B cell (primary cell): ENCODE results near the gene COQ10A. TPM values are rescaled to one million over a fixed set of nuclear protein-coding genes. Genes with fewer than 3 reads are reported as not detected.
A peak's percentile ranks its signal among the peaks of the same experiment; 100 is the strongest.

ENCODE experiments used
- ATAC-seq: fragments of 200-7000 bp; cut with Tn5 transposase; one replicate; pipeline ENCODE4 v1.10.0; 2021; ENCODE audit warnings: low read depth, mild to moderate bottlenecking, moderate number of reproducible peaks, moderate library complexity
- CTCF ChIA-PET: fragments of 350-600 bp; sonication (Branson Sonifier 250); formaldehyde crosslinking; loops from one replicate; lab custom pipeline; 2021; ENCODE audit warnings: antibody characterized with exemption, inconsistent platforms; lab: Charles Lee
- POLR2A ChIA-PET: fragments of 350-600 bp; sonication (Branson Sonifier 250); formaldehyde crosslinking; loops from one replicate; lab custom pipeline; 2021; ENCODE audit warnings: antibody characterized with exemption; lab: Charles Lee
- DNase-seq: peaks from one replicate; pipeline ENCODE4 v3.0.0; 2013
- H2AFZ ChIP-seq: 2 replicates; pipeline ENCODE4 v1.6.1; 2012; ENCODE audit warnings: mild to moderate bottlenecking, low read depth, low read length; ENCODE audit not compliant: insufficient read depth, poor library complexity, severe bottlenecking
- H3K27ac ChIP-seq, 2 donors: 1 replicate in 1 of 2; 2 replicates in 1 of 2; pipeline ENCODE4 v1.5.1; 2012 to 2013; ENCODE audit warnings: low read length in 2 of 2, mild to moderate bottlenecking in 2 of 2, moderate library complexity in 1 of 2
- H3K27me3 ChIP-seq, 4 experiments: fragments of 200-600 bp in 1 of 4; sonication (generic) in 1 of 4; replicated peaks in 1 of 4; 1 replicate in 2 of 4; 2 replicates in 2 of 4; pipeline versions ENCODE4 v1.6.1 to v1.7.0; 2013 to 2016; ENCODE audit warnings: low read length in 3 of 4, mild to moderate bottlenecking in 2 of 4, mixed read lengths in 1 of 4, moderate library complexity in 1 of 4; ENCODE audit not compliant: insufficient read depth in 4 of 4, control insufficient read depth in 3 of 4; ENCODE audit errors: control extremely low read depth in 1 of 4
- H3K36me3 ChIP-seq, 2 experiments: replicated peaks in 1 of 2; 1 replicate in 1 of 2; 2 replicates in 1 of 2; pipeline versions ENCODE4 v1.6.1 to v1.7.1; 2013; ENCODE audit warnings: low read length in 1 of 2; ENCODE audit not compliant: insufficient read depth in 2 of 2, control insufficient read depth in 1 of 2; ENCODE audit errors: control extremely low read depth in 1 of 2, extremely low read depth in 1 of 2
- H3K4me1 ChIP-seq, 2 donors: fragments of 200-600 bp in 1 of 2; sonication (generic) in 1 of 2; 1 replicate in 1 of 2; 2 replicates in 1 of 2; pipeline versions ENCODE4 v1.5.1 to v1.6.1; 2013 to 2017; ENCODE audit warnings: low read length in 2 of 2; ENCODE audit not compliant: control insufficient read depth in 2 of 2, insufficient read depth in 2 of 2
- H3K4me2 ChIP-seq: replicated peaks from 2 replicates; pipeline ENCODE3; 2012; ENCODE audit warnings: mild to moderate bottlenecking, low read depth, low read length; ENCODE audit not compliant: poor library complexity, severe bottlenecking
- H3K4me3 ChIP-seq, 5 experiments: fragments of 200-600 bp in 1 of 5; sonication (generic) in 1 of 5; 1 replicate in 3 of 5; 2 replicates in 2 of 5; pipeline versions ENCODE4 v1.5.1 to v1.7.0; 2011 to 2016; ENCODE audit warnings: low read length in 4 of 5, mild to moderate bottlenecking in 4 of 5, low read depth in 2 of 5, control low read depth in 1 of 5, moderate library complexity in 1 of 5; ENCODE audit not compliant: insufficient read depth in 1 of 5; ENCODE audit errors: control extremely low read depth in 1 of 5, extremely low read depth in 1 of 5
- H3K79me2 ChIP-seq: fragments of 200-600 bp; sonication (generic); one replicate; pipeline ENCODE4 v1.6.0; 2016; ENCODE audit warnings: low read length; ENCODE audit not compliant: control insufficient read depth, insufficient read depth
- H3K9ac ChIP-seq: fragments of 200-600 bp; sonication (generic); 2 replicates; pipeline ENCODE4 v1.6.1; 2017; ENCODE audit warnings: mild to moderate bottlenecking, low read length, moderate library complexity
- H3K9me3 ChIP-seq, 3 donors: one replicate each; pipeline versions ENCODE4 v1.6.1 to v1.7.1; 2013; ENCODE audit warnings: low read length in 2 of 3; ENCODE audit not compliant: control insufficient read depth in 2 of 3, insufficient read depth in 1 of 3; ENCODE audit errors: control extremely low read depth in 1 of 3
- H4K20me1 ChIP-seq: 2 replicates; pipeline ENCODE4 v1.6.0; 2012; ENCODE audit warnings: mild to moderate bottlenecking, low read length; ENCODE audit not compliant: insufficient read depth, control insufficient read depth, poor library complexity, severe bottlenecking
- H3K27ac Mint-ChIP-seq: one replicate; pipeline ENCODE4 v1.8.0; 2021; ENCODE audit warnings: mixed read lengths
- H3K27me3 Mint-ChIP-seq: one replicate; pipeline ENCODE4 v1.8.0; 2021; ENCODE audit warnings: mixed read lengths
- H3K4me1 Mint-ChIP-seq: one replicate; pipeline ENCODE4 v1.8.0; 2021; ENCODE audit warnings: mixed read lengths
- H3K4me3 Mint-ChIP-seq: one replicate; pipeline ENCODE4 v1.8.0; 2021; ENCODE audit warnings: mixed read lengths
- H3K9me3 Mint-ChIP-seq: one replicate; pipeline ENCODE4 v1.8.0; 2022; ENCODE audit warnings: mixed read lengths; ENCODE audit not compliant: insufficient read depth
- CTCF ChIP-seq: fragments of 200-600 bp; IDR thresholded peaks from one replicate; pipeline ENCODE4 v1.8.0; 2022; ENCODE audit warnings: antibody characterized with exemption, mild to moderate bottlenecking
- EZH2 ChIP-seq: IDR thresholded peaks from 2 replicates; pipeline ENCODE4 v1.6.1; 2012; ENCODE audit warnings: borderline replicate concordance, low read depth, mild to moderate bottlenecking, moderate library complexity, low read length; ENCODE audit not compliant: insufficient read depth, poor library complexity, severe bottlenecking
- WGBS: methylation state at CpG from one replicate; pipeline ENCODE4 v1.1.5; 2013; ENCODE audit warnings: missing lambda C conversion rate; ENCODE audit not compliant: insufficient coverage; 5-methylcytosine and 5-hydroxymethylcytosine counted together
- intact Hi-C: fragments of 100-400 bp; cut with micrococcal nuclease; formaldehyde crosslinking; loops from one replicate; pipeline ENCODE4 v1.10.0; 2022
- polyA plus RNA-seq: library from polyadenylated mRNA; depleted of rRNA; stranded (reverse); fragments of >200 nt; gene quantifications from 2 replicates; pipeline ENCODE4 v1.2.3, GENCODE V29; 2012
- total RNA-seq, 2 donors: library from RNA; stranded (reverse); fragments of 120-200 nt in 1 of 2; gene quantifications; 1 replicate in 1 of 2; 2 replicates in 1 of 2; pipeline versions ENCODE4 v1.2.3 to v1.2.4, GENCODE V29; 2013 to 2022

The COQ10A gene
- total and polyA plus RNA-seq, 2 donors (not counting 1 experiment from before 2014, with no cell fraction given) = 73.5 to 73.6 TPM

- ATAC-seq (no peak), DNase-seq (no peak)
- Histone ChIP-seq H3K4me1 (peaks cover 8 to 10% of the 10 kb centered on the region in 2 donors), H3K9ac (no peak overlapping the region), H3K4me3 (no peak overlapping the region), H4K20me1 (no peaks in the 10 kb centered on the region), H3K27me3 (no peaks in the 10 kb centered on the region), H3K36me3 (peaks cover 8 to 35% of the 10 kb centered on the region in 2 experiments), H3K9me3 (no peaks in the 10 kb centered on the region), H3K27ac (no peak overlapping the region), H3K79me2 (peaks cover 27% of the 10 kb centered on the region), H3K4me2 (no peak overlapping the region), H2AFZ (no peak overlapping the region)
- Mint-ChIP-seq H3K4me1 (peaks cover 10% of the 10 kb centered on the region), H3K27me3 (no peaks in the 10 kb centered on the region), H3K27ac (no peak overlapping the region), H3K4me3 (no peak overlapping the region), H3K9me3 (no peaks in the 10 kb centered on the region)
- POLR2A ChIA-PET = no interaction called here
- intact Hi-C loops = no loop called here
- over 99% methylated on average over 10 of the region's 12 CpGs for WGBS
- CTCF ChIA-PET = interaction anchor here (1.0 to 3.5 kb wide), 3 partner anchors 21 to 153 kb away, joined by 4 to 14 read pairs (median 4); partner anchors contain the start of gene ANKRD52
- TF ChIP-seq EZH2 (no peak), CTCF (no peak)
These were observed 44.3 kb downstream of the COQ10A start for GRCh38 chr12:56311003-56311402.

- Histone ChIP-seq H3K9ac (peak overlapping the region; percentile 82), H3K4me1 (peaks cover 12 to 15% of the 10 kb centered on the region in 2 donors), H3K79me2 (peaks cover 20% of the 10 kb centered on the region), H3K4me2 (peak overlapping the region; percentile 91), H3K9me3 (no peaks in the 10 kb centered on the region), H2AFZ (peak overlapping the region; percentile 95), H3K27me3 (no peaks in the 10 kb centered on the region), H4K20me1 (no peaks in the 10 kb centered on the region), H3K4me3 (peak overlapping the region; percentile 78 to 94 (median 91)), H3K27ac (peak overlapping the region; percentile 67 to 90), H3K36me3 (peaks cover 8 to 28% of the 10 kb centered on the region in 2 experiments)
- ChIA-PET CTCF (interaction anchor here (0.6 to 4.8 kb wide), 13 partner anchors 21 to 321 kb away, joined by 3 to 44 read pairs (median 4); partner anchors contain the start of genes IL23A, PAN2, STAT2 and TIMELESS), POLR2A (interaction anchor here (0.7 to 2.3 kb wide), 20 partner anchors 9 to 199 kb away, joined by 3 to 12 read pairs (median 4); partner anchors contain the start of genes APOF, COQ10A, GLS2 and IL23A)
- H3K27me3 Mint-ChIP-seq = no peaks in the 10 kb centered on the region
- ATAC-seq = no peak
- no peaks in the 10 kb centered on the region for H3K9me3 Mint-ChIP-seq
- DNase-seq = no peak
- peaks cover 10% of the 10 kb centered on the region for H3K4me1 Mint-ChIP-seq
- peak overlapping the region; percentile 99 for H3K27ac Mint-ChIP-seq
- TF ChIP-seq CTCF = no peak
- TF ChIP-seq EZH2 = no peak
- peak overlapping the region; percentile 99 for H3K4me3 Mint-ChIP-seq
- under 1% methylated on average over 10 of the region's 11 CpGs for WGBS
- intact Hi-C loops = loop anchor here (5.0 kb wide), 2 partner anchors 123 to 1207 kb away; partner anchors contain the start of genes DDIT3 and MBD6
These were observed 48.5 kb downstream of the COQ10A start for GRCh38 chr12:56315249-56315621.
